Neural cell (in vitro differentiated cells): ENCODE results near the gene BCAP31.
"Not testable (repeated sequence)": the region's sequence is repeated elsewhere in the genome, so short reads cannot be mapped to it uniquely, and the experiment has no call there.

Experiments
- CTCF ChIP-seq: fragments of 450-650 bp; IDR thresholded peaks from 2 replicates; pipeline ENCODE4 v1.5.1; 2014; ENCODE audit warnings: antibody characterized with exemption, mild to moderate bottlenecking, moderate library complexity; ENCODE audit not compliant: poor library complexity, severe bottlenecking
- POLR2AphosphoS5 ChIP-seq: IDR thresholded peaks from 2 replicates; pipeline ENCODE4 v1.6.1; 2012
- RAD21 ChIP-seq: fragments of 450-650 bp; conservative IDR thresholded peaks from 2 replicates; pipeline ENCODE4 v1.6.1; 2014; ENCODE audit warnings: antibody characterized with exemption, mild to moderate bottlenecking, moderate library complexity

- not testable (repeated sequence) for TF ChIP-seq CTCF, RAD21, POLR2AphosphoS5
Measured at GRCh38 chrX:153696538-153696937, 27.6 kb downstream of the BCAP31 start.
